Neural progenitor cell (in vitro differentiated cells): ENCODE data around the gene ZNF763.

Experiments used
- CTCF ChIP-seq: fragments of 200-600 bp; sonication (generic); IDR thresholded peaks from 2 replicates; pipeline ENCODE4 v1.5.1; 2017; ENCODE audit warnings: antibody characterized with exemption, mild to moderate bottlenecking
- EZH2 ChIP-seq: fragments of 200-600 bp; sonication (generic); IDR thresholded peaks from 2 replicates; pipeline ENCODE4 v1.6.1; 2017; ENCODE audit warnings: antibody characterized with exemption, mild to moderate bottlenecking, moderate library complexity

GRCh38 chr19:11942008-11942842, 22.6 kb upstream of the ZNF763 start:
- TF ChIP-seq CTCF (no peak), EZH2 (no peak)
